Stimulated activated CD8-positive, alpha-beta memory T cell treated with anti-CD3 and anti-CD28 coated beads, Interleukin-15, amount 100 ng/mL, for 48 hours (primary cell): ENCODE data around the gene AP3S2.
"Not testable (repeated sequence)": the region's sequence is repeated elsewhere in the genome, so short reads cannot be mapped to it uniquely, and the experiment has no call there.

ENCODE experiments used
- DNase-seq, 2 donors: peaks; one replicate each; pipeline ENCODE4 v3.0.0-alpha.2; 2020; ENCODE audit warnings: low read depth in 2 of 2

The AP3S2 gene

GRCh38 chr15:89893696-89894447 lies at the start of gene AP3S2:
Gene AP3S2, minus strand, starts transcription at chr15:89893994. Its CDS starts 45 bp downstream, at chr15:89893949.
- DNase-seq, result peak; percentile 82 to 86

- no peak for DNase-seq
Measured at GRCh38 chr15:89939910-89940309, 46.1 kb upstream of the AP3S2 start.

- not testable (repeated sequence) for DNase-seq
Measured at GRCh38 chr15:89939377-89939776, 45.6 kb upstream of the AP3S2 start.

GRCh38 chr15:89937365-89938350 lies 43.9 kb upstream of the AP3S2 start:
- DNase-seq, result no peak

GRCh38 chr15:89936786-89937265 lies 43.0 kb upstream of the AP3S2 start:
- no peak for DNase-seq

- no peak for DNase-seq
Measured at GRCh38 chr15:89936051-89936785, 42.4 kb upstream of the AP3S2 start.

GRCh38 chr15:89932880-89933279 lies 39.1 kb upstream of the AP3S2 start:
- no peak for DNase-seq

- no peak for DNase-seq
Measured at GRCh38 chr15:89928421-89928820, 34.6 kb upstream of the AP3S2 start.

GRCh38 chr15:89926158-89926557 lies 32.4 kb upstream of the AP3S2 start:
- DNase-seq, result no peak

GRCh38 chr15:89917442-89918101 lies 23.8 kb upstream of the AP3S2 start:
- no peak for DNase-seq

- DNase-seq, result no peak
Measured at GRCh38 chr15:89916660-89917059, 22.9 kb upstream of the AP3S2 start.

GRCh38 chr15:89912674-89913396 lies 19.0 kb upstream of the AP3S2 start, which contains the start of gene ARPIN:
Gene ARPIN, minus strand, starts transcription at chr15:89912952. Its CDS starts 117 bp downstream, at chr15:89912835.
- DNase-seq, result no peak

GRCh38 chr15:89912145-89912673 lies 18.4 kb upstream of the AP3S2 start:
- no peak for DNase-seq

GRCh38 chr15:89910891-89911626 lies 17.3 kb upstream of the AP3S2 start:
- no peak for DNase-seq

- no peak for DNase-seq
Measured at GRCh38 chr15:89909611-89910010, 15.8 kb upstream of the AP3S2 start.

GRCh38 chr15:89908226-89908625 lies 14.4 kb upstream of the AP3S2 start:
- DNase-seq, result no peak

GRCh38 chr15:89907289-89907688 lies 13.5 kb upstream of the AP3S2 start:
- DNase-seq, result no peak

GRCh38 chr15:89905846-89906378 lies 12.1 kb upstream of the AP3S2 start:
- no peak for DNase-seq

GRCh38 chr15:89904519-89904918 lies 10.7 kb upstream of the AP3S2 start:
- DNase-seq, result no peak
